ENCODE measurements around the gene GMDS.

Gene GMDS

DNA sequence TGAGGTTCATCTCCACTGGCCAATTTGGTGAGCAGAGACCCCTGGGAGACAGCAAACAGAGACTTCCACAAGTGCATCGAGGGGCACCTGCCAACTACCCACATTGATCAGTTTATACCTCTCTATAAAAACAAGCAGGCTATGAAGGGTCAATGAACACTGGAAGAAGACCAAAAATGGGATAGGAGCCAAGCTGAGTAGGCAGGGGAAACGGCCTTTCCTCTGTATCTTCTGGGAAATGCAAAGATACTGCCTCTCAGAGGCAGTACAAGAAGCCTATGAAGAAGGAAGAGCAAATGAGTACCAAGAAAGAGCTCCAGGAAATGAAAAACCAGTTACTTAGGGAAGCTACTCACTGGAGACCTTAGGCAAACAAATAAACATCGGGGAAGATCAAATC lies 247.7 kb downstream of the GMDS start:
- H3K36me3 ChIP-seq (ENCODE audit: insufficient read depth, low read length): no peaks in the 10 kb centered on the region
- no peaks in the 10 kb centered on the region for H3K27me3 ChIP-seq (ENCODE audit: insufficient read depth, low read length)
- H2AFZ ChIP-seq (ENCODE audit: low read length, unreplicated experiment): no peak overlapping the region
- peaks cover 3% of the 10 kb centered on the region for H3K4me1 ChIP-seq (ENCODE audit: control insufficient read depth, insufficient read depth, low read length, unreplicated experiment)
- H3K4me3 ChIP-seq (ENCODE audit: low read depth, low read length): no peak overlapping the region
- H3K27ac ChIP-seq (ENCODE audit: low read depth, low read length): no peak overlapping the region
- H3K79me2 ChIP-seq (ENCODE audit: control insufficient read depth, insufficient read depth, low read length, unreplicated experiment): no peaks in the 10 kb centered on the region

DNA sequence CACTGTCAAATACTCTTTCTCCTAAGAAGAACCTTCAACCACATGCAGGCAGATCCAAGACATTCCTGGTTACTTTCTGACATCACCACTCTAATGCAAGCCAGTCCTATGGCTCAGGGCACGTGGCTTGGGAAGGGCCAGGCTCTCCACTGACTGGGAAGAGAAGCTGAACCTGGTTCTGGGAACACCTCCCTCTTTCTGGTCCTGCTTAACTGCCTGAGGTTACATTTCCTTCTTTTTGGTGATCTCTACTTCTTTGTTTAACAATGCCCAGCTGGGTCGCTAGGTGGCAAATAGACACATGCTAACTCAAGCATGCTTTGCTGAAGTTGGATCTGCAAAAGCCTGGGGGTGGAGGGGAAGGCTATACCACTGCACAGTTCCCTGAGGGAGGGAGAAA lies 249.8 kb downstream of the GMDS start:
- Histone ChIP-seq H3K79me2 (ENCODE audit: control insufficient read depth, insufficient read depth, low read length, unreplicated experiment) (no peaks in the 10 kb centered on the region), H3K27me3 (ENCODE audit: insufficient read depth, low read length) (no peaks in the 10 kb centered on the region), H3K27ac (ENCODE audit: low read depth, low read length) (no peak overlapping the region), H3K4me3 (ENCODE audit: low read depth, low read length) (no peak overlapping the region), H3K4me1 (ENCODE audit: control insufficient read depth, insufficient read depth, low read length, unreplicated experiment) (peaks cover 3% of the 10 kb centered on the region), H3K36me3 (ENCODE audit: insufficient read depth, low read length) (no peaks in the 10 kb centered on the region), H2AFZ (ENCODE audit: low read length, unreplicated experiment) (no peak overlapping the region)

DNA sequence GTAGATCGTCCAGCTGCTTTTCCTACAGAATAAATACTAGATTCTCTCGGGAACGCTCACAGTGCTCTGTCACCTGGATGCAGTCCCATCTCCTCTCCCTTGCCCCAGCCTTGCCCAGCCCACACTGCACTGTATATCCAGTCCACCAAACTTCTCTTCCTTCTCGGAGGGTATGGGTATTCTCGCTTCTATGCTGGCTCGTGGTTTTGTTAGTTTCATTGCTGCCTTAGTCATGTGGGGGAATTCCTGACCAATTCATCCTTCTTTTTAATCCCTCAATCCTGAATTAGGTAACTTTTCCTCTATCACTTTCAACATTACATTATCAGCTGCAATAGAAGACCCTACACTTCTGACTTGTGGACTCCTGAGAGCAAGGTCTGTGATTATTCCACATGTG lies 252.4 kb downstream of the GMDS start:
- Histone ChIP-seq H3K27ac (ENCODE audit: low read depth, low read length) (no peak overlapping the region), H3K79me2 (ENCODE audit: control insufficient read depth, insufficient read depth, low read length, unreplicated experiment) (no peaks in the 10 kb centered on the region), H3K4me1 (ENCODE audit: control insufficient read depth, insufficient read depth, low read length, unreplicated experiment) (peaks cover 3% of the 10 kb centered on the region), H2AFZ (ENCODE audit: low read length, unreplicated experiment) (no peak overlapping the region), H3K27me3 (ENCODE audit: insufficient read depth, low read length) (no peaks in the 10 kb centered on the region), H3K4me3 (ENCODE audit: low read depth, low read length) (no peak overlapping the region), H3K36me3 (ENCODE audit: insufficient read depth, low read length) (no peaks in the 10 kb centered on the region)

GRCh38 chr6:1991332-1991878 lies 254.0 kb downstream of the GMDS start:
- Histone ChIP-seq H3K27me3 (ENCODE audit: insufficient read depth, low read length) (no peaks in the 10 kb centered on the region), H2AFZ (ENCODE audit: low read length, unreplicated experiment) (no peak overlapping the region), H3K79me2 (ENCODE audit: control insufficient read depth, insufficient read depth, low read length, unreplicated experiment) (no peaks in the 10 kb centered on the region), H3K4me3 (ENCODE audit: low read depth, low read length) (no peak overlapping the region), H3K4me1 (ENCODE audit: control insufficient read depth, insufficient read depth, low read length, unreplicated experiment) (peaks cover 15% of the 10 kb centered on the region), H3K27ac (ENCODE audit: low read depth, low read length) (no peak overlapping the region), H3K36me3 (ENCODE audit: insufficient read depth, low read length) (no peaks in the 10 kb centered on the region)

DNA sequence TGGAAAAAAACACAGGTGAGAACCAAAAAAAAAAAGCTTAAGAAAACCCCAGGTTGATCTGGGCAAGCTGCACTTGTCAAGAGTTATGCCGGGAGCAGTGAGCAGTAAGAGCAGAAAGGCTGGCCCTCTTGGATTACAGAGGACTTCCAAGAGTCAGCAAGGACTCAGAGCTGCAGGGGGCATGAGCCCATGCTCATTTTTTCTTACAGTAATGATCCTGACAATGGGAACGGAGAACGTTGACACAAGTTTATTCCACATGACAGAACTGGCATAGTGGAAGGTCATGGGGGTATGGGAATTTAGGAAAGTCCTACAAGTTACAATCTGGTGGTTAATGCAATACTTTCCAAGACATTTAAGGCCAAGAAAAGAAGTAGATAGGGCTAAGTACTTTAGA lies 256.6 kb downstream of the GMDS start:
- Histone ChIP-seq H3K79me2 (ENCODE audit: control insufficient read depth, insufficient read depth, low read length, unreplicated experiment) (no peaks in the 10 kb centered on the region), H3K27ac (ENCODE audit: low read depth, low read length) (no peak overlapping the region), H3K4me1 (ENCODE audit: control insufficient read depth, insufficient read depth, low read length, unreplicated experiment) (peaks cover 16% of the 10 kb centered on the region), H3K36me3 (ENCODE audit: insufficient read depth, low read length) (no peaks in the 10 kb centered on the region), H3K27me3 (ENCODE audit: insufficient read depth, low read length) (no peaks in the 10 kb centered on the region), H2AFZ (ENCODE audit: low read length, unreplicated experiment) (no peak overlapping the region), H3K4me3 (ENCODE audit: low read depth, low read length) (no peak overlapping the region)

DNA sequence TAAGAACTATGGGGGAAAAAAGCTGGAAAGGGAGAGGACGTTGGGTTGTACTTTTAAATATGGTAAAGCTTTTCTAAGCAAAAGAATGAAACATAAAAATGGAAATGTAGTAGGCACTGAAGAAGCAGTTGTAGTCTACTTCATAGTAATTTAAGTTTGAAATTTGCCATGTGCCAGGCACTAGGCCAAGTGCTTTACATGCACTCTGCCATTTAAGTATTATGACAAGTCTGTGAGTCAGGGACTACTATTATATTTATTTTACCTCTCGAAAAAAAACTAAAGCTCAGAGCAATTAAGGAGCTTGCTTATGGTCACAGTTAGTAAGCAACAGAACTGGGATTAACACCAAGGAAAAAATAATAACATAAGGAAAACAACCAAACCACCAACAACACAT lies 257.8 kb downstream of the GMDS start:
- Histone ChIP-seq H2AFZ (ENCODE audit: low read length, unreplicated experiment) (no peak overlapping the region), H3K79me2 (ENCODE audit: control insufficient read depth, insufficient read depth, low read length, unreplicated experiment) (no peaks in the 10 kb centered on the region), H3K4me3 (ENCODE audit: low read depth, low read length) (no peak overlapping the region), H3K4me1 (ENCODE audit: control insufficient read depth, insufficient read depth, low read length, unreplicated experiment) (peaks cover 13% of the 10 kb centered on the region), H3K36me3 (ENCODE audit: insufficient read depth, low read length) (no peaks in the 10 kb centered on the region), H3K27ac (ENCODE audit: low read depth, low read length) (no peak overlapping the region), H3K27me3 (ENCODE audit: insufficient read depth, low read length) (no peaks in the 10 kb centered on the region)

GRCh38 chr6:1986454-1987243 lies 258.8 kb downstream of the GMDS start:
- Histone ChIP-seq H3K4me3 (ENCODE audit: low read depth, low read length) (no peak overlapping the region), H3K79me2 (ENCODE audit: control insufficient read depth, insufficient read depth, low read length, unreplicated experiment) (no peaks in the 10 kb centered on the region), H2AFZ (ENCODE audit: low read length, unreplicated experiment) (no peak overlapping the region), H3K27ac (ENCODE audit: low read depth, low read length) (no peak overlapping the region), H3K27me3 (ENCODE audit: insufficient read depth, low read length) (no peaks in the 10 kb centered on the region), H3K36me3 (ENCODE audit: insufficient read depth, low read length) (no peaks in the 10 kb centered on the region), H3K4me1 (ENCODE audit: control insufficient read depth, insufficient read depth, low read length, unreplicated experiment) (peaks cover 13% of the 10 kb centered on the region)

DNA sequence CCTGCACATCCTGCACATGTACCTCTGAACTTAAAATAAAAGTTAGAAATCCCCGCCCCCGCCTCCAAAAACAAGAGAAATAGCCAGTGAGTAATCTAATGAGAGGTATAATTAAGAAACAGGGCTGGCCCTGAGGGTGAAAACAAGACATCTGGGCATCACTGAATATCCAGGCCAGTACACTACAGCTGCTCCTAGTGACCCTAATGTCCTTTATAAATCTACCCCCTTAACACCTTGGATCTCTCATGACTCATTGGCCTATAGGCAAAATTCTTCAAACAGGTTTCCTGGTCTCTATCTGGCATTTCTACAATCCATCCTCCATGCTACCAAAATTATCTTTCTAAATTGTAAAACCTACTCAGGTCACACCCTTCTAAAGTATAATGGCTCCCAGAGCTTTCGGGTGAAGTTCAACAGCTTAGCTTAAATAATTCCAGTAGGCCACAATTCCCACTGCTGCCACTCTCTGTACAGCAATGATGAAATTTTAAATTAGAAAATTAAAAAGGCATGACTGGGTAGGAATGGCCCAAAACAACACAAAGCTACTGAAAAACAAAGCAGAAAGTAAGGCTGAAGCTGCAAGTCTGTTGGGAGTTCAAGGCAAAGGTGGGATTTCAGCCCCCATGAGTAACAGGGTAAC lies 260.9 kb downstream of the GMDS start:
- Histone ChIP-seq H3K4me3 (ENCODE audit: low read depth, low read length) (no peak overlapping the region), H3K79me2 (ENCODE audit: control insufficient read depth, insufficient read depth, low read length, unreplicated experiment) (no peaks in the 10 kb centered on the region), H3K27me3 (ENCODE audit: insufficient read depth, low read length) (no peaks in the 10 kb centered on the region), H3K27ac (ENCODE audit: low read depth, low read length) (no peak overlapping the region), H2AFZ (ENCODE audit: low read length, unreplicated experiment) (no peak overlapping the region), H3K36me3 (ENCODE audit: insufficient read depth, low read length) (no peaks in the 10 kb centered on the region), H3K4me1 (ENCODE audit: control insufficient read depth, insufficient read depth, low read length, unreplicated experiment) (peaks cover 13% of the 10 kb centered on the region)

- Histone ChIP-seq H3K36me3 (ENCODE audit: insufficient read depth, low read length) (no peaks in the 10 kb centered on the region), H3K4me3 (ENCODE audit: low read depth, low read length) (no peak overlapping the region), H3K4me1 (ENCODE audit: control insufficient read depth, insufficient read depth, low read length, unreplicated experiment) (peaks cover 13% of the 10 kb centered on the region), H3K27me3 (ENCODE audit: insufficient read depth, low read length) (no peaks in the 10 kb centered on the region), H2AFZ (ENCODE audit: low read length, unreplicated experiment) (no peak overlapping the region), H3K79me2 (ENCODE audit: control insufficient read depth, insufficient read depth, low read length, unreplicated experiment) (no peaks in the 10 kb centered on the region), H3K27ac (ENCODE audit: low read depth, low read length) (no peak overlapping the region)
Measured at GRCh38 chr6:1983850-1984249, 261.6 kb downstream of the GMDS start.

DNA sequence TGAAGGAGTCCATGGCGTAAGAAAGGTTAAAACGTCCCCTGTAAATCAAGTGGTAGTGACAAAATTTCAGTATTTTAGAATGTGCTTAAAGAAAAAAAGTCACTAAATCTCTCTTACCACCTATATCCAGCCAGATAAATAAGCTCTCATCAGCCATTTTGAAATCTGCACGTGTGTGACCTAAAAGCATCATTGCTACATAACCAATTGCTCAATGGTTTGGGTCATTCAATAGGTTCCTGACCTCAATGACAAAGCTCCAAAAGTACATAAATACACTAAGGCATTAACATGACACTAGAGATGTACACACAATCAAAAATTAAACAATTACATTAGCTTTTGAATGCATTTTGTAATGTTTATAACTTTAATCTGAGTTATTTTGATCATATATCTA lies 272.4 kb downstream of the GMDS start:
- Histone ChIP-seq H3K27me3 (ENCODE audit: insufficient read depth, low read length) (no peaks in the 10 kb centered on the region), H3K4me1 (ENCODE audit: control insufficient read depth, insufficient read depth, low read length, unreplicated experiment) (no peaks in the 10 kb centered on the region), H2AFZ (ENCODE audit: low read length, unreplicated experiment) (no peak overlapping the region), H3K79me2 (ENCODE audit: control insufficient read depth, insufficient read depth, low read length, unreplicated experiment) (no peaks in the 10 kb centered on the region), H3K4me3 (ENCODE audit: low read depth, low read length) (no peak overlapping the region), H3K36me3 (ENCODE audit: insufficient read depth, low read length) (no peaks in the 10 kb centered on the region), H3K27ac (ENCODE audit: low read depth, low read length) (no peak overlapping the region)

DNA sequence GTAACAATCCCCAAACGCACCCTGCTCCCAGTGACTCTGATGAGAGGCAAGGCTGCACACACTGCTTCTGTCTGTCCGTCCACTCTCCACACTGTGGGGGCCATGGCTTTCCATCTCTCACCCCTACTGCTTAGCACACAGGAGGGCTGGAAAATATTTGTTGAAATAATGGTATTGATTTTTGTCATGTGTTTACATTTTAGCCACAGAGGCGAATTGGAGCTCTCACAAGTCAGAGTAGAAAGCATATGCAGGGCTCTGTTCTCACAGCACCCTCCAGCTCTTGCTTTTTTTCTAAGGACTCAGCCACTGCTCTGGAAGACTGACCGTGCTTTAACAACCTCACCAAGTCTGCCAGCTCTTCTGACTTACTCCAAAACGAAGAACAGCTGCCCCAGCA lies 273.8 kb downstream of the GMDS start:
- Histone ChIP-seq H3K4me1 (ENCODE audit: control insufficient read depth, insufficient read depth, low read length, unreplicated experiment) (no peaks in the 10 kb centered on the region), H3K27ac (ENCODE audit: low read depth, low read length) (no peak overlapping the region), H3K36me3 (ENCODE audit: insufficient read depth, low read length) (no peaks in the 10 kb centered on the region), H2AFZ (ENCODE audit: low read length, unreplicated experiment) (no peak overlapping the region), H3K4me3 (ENCODE audit: low read depth, low read length) (no peak overlapping the region), H3K79me2 (ENCODE audit: control insufficient read depth, insufficient read depth, low read length, unreplicated experiment) (no peaks in the 10 kb centered on the region), H3K27me3 (ENCODE audit: insufficient read depth, low read length) (no peaks in the 10 kb centered on the region)

All from ACC112 (cell line).